SK-N-MC (cell line): ENCODE measurements around the gene NEIL1.
"Not testable (repeated sequence)": the region's sequence is repeated elsewhere in the genome, so short reads cannot be mapped to it uniquely, and the experiment has no call there.

Experiments used
- DNase-seq: peaks from one replicate; pipeline ENCODE4 v3.0.0-alpha.2; 2011; ENCODE audit warnings: low read depth, low spot score
- H3K27ac ChIP-seq: fragments of 200-600 bp; sonication (generic); 2 replicates; pipeline ENCODE4 v1.5.1; 2016; ENCODE audit warnings: mixed run types
- H3K36me3 ChIP-seq: fragments of 200-600 bp; sonication (generic); 2 replicates; pipeline ENCODE4 v1.6.1; 2017; ENCODE audit warnings: antibody characterized with exemption, low read length, mixed read lengths; ENCODE audit not compliant: insufficient read depth
- H3K4me3 ChIP-seq: fragments of 200-600 bp; sonication (generic); 2 replicates; pipeline ENCODE4 v1.5.1; 2016
- H3K9ac ChIP-seq: fragments of 200-600 bp; sonication (generic); 2 replicates; pipeline ENCODE4 v1.8.0; 2017; ENCODE audit warnings: mixed run types, mixed read lengths; ENCODE audit not compliant: insufficient read length
- H3K9me3 ChIP-seq: fragments of 200-600 bp; sonication (generic); 2 replicates; pipeline ENCODE4 v1.6.1; 2017; ENCODE audit warnings: low read depth, mild to moderate bottlenecking, antibody characterized with exemption, low read length, moderate library complexity, mixed read lengths
- EZH2 ChIP-seq: fragments of 200-600 bp; sonication (generic); IDR thresholded peaks from one replicate; pipeline ENCODE4 v1.6.1; 2017; ENCODE audit warnings: antibody characterized with exemption
- FOXP2 ChIP-seq: optimal IDR thresholded peaks from 2 replicates; pipeline ENCODE3; 2011; ENCODE audit warnings: mild to moderate bottlenecking, moderate library complexity; ENCODE audit not compliant: insufficient read depth; ENCODE audit errors: extremely low read length, control extremely low read depth
- POLR2AphosphoS5 ChIP-seq: IDR thresholded peaks from 2 replicates; pipeline ENCODE4 v1.6.1; 2012; ENCODE audit warnings: mild to moderate bottlenecking, low read depth, low read length, borderline replicate concordance

NEIL1 gene

DNA sequence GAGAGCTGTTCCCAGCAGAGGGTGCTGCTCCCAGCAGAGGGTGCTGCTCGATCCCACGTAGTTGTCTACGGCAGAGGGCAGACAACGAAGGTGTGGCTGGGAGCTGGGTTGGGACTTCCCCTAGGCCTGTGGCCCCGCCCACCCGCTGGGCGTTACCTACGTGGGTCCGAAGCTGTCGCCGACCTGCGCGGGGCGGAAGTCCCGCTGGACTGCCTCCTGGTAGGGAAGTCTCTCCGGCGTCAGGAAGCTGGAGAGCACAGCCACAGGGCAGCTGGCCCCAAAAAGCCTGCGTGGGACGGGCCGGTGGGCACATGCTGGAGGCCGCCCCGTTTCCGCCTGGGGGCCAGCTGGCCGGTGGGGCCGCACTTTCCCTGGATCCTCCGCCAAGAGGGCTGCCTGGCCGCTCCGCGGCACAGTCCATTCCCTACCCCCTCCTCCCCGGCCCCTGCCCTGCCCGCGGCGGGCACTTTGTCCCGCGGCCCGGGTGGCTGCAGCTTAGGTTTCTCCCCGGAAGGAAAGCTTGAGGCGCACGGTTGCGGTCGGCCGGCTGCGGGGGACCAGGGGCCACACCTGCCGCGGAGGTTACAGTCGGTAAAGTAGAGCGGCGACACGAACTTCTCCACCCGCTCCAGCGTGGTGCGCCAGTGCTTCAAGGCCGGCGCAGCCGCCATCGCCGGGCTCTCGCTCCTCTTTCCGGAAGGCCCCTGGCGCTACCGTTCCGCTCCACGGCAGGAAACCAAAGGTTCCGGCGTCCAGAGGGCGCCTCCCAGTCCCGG lies 21.3 kb downstream of the NEIL1 start, which contains the start of gene MAN2C1:
Gene MAN2C1, minus strand, starts transcription at position 695 of the 776 bp plus-strand sequence. Its CDS starts 24 bp downstream, at position 671.
- H3K9me3 ChIP-seq = no peaks in the 10 kb centered on the region
- peak; percentile 13 for TF ChIP-seq FOXP2
- TF ChIP-seq POLR2AphosphoS5 = peak; percentile 87
- TF ChIP-seq EZH2 = no peak
- H3K27ac ChIP-seq = peak within 1 kb of the TSS; percentile 93
- H3K4me3 ChIP-seq = peak within 1 kb of the TSS; percentile 99
- peak; percentile 66 for DNase-seq
- H3K36me3 ChIP-seq = peaks cover 45% of the 10 kb centered on the region
- H3K9ac ChIP-seq = peak within 1 kb of the TSS; percentile 97

GRCh38 chr15:75368689-75369239 lies 21.9 kb downstream of the NEIL1 start:
- DNase-seq = no peak
- Histone ChIP-seq H3K27ac (peak overlapping the region; percentile 93), H3K4me3 (peak overlapping the region; percentile 99)

DNA sequence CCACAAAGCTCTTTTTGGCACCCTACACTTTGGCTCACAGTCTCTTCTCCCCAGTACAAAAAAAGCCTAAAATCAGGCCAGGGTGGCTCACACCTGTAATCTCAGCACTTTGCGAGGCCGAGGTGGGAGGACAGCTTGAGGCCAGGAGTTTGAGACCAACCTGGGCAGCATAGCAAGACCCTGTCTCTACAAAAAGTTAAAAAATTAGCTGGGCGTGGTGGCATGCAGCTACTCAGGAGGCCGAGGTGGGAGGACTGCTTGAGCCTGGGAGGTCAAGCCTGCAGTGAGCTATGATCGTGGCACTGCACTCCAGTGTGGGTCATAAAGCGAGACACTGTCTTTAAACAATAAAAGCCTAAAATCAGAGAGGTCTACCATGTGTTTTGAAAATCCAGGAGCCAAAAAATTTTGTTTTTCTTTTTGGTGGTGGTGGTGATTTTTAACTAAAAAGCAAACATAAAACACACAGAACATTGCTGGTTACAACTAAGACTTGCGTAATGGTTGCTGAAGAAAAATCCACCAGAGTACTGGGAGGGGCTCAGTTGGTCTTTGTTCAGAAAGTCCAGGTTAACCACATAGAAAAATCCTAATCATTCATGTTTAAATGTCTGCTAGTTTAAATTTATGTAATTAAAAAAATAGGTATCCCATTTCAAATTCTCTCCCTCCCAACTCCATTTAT lies 23.2 kb downstream of the NEIL1 start:
- TF ChIP-seq FOXP2 (no peak), EZH2 (no peak), POLR2AphosphoS5 (no peak)
- H3K27ac ChIP-seq = 0 out of 2 replicates have a peak overlapping the region, but pooled peaks have one; percentile 19
- H3K9me3 ChIP-seq = no peaks in the 10 kb centered on the region
- DNase-seq = no peak
- peaks cover 54% of the 10 kb centered on the region for H3K36me3 ChIP-seq
- H3K4me3 ChIP-seq = no peak overlapping the region
- H3K9ac ChIP-seq = no peak overlapping the region

More at GRCh38 chr15:75368689-75369239, 21.9 kb downstream of the NEIL1 start:
- Histone ChIP-seq H3K9me3 (no peaks in the 10 kb centered on the region), H3K36me3 (peaks cover 46% of the 10 kb centered on the region), H3K9ac (peak overlapping the region; percentile 97)
- TF ChIP-seq FOXP2 = no peak
- TF ChIP-seq POLR2AphosphoS5 = 0 out of 2 replicates have a peak, but pooled peaks have one; percentile 2
- TF ChIP-seq EZH2 = no peak

DNA sequence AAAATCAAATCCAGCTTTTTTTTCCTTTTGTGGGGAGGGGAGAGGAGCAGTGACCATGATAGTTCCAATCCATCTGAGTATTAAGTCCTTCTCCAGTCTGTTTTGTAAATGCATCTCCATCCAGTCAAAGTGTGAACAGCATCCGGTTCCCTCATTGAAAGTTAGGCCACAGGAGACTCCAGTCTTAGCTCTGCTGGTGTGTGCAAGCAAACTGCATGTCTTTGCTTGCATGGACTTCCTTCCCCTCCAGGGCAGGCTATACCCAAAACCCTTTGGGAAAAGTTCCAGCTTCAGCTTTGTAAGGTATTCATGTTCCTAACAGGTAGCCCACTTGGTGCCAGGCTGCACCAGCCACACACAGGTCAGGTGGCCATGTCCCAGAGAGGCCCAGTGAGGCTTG lies 24.6 kb downstream of the NEIL1 start:
- Histone ChIP-seq H3K9me3 (no peaks in the 10 kb centered on the region), H3K9ac (no peak overlapping the region), H3K4me3 (no peak overlapping the region), H3K27ac (no peak overlapping the region; the same call in 1 of the 2 replicates), H3K36me3 (peaks cover 59% of the 10 kb centered on the region)
- no peak for TF ChIP-seq FOXP2
- TF ChIP-seq EZH2 = no peak
- TF ChIP-seq POLR2AphosphoS5 = no peak
- DNase-seq = no peak

- Histone ChIP-seq H3K4me3 (no peak overlapping the region), H3K27ac (no peak overlapping the region), H3K9me3 (no peaks in the 10 kb centered on the region), H3K9ac (no peak overlapping the region), H3K36me3 (peaks cover 59% of the 10 kb centered on the region)
- TF ChIP-seq POLR2AphosphoS5 = no peak
- TF ChIP-seq FOXP2 = no peak
- no peak for TF ChIP-seq EZH2
- DNase-seq = no peak
Observed at GRCh38 chr15:75371901-75372688, 25.3 kb downstream of the NEIL1 start.

DNA sequence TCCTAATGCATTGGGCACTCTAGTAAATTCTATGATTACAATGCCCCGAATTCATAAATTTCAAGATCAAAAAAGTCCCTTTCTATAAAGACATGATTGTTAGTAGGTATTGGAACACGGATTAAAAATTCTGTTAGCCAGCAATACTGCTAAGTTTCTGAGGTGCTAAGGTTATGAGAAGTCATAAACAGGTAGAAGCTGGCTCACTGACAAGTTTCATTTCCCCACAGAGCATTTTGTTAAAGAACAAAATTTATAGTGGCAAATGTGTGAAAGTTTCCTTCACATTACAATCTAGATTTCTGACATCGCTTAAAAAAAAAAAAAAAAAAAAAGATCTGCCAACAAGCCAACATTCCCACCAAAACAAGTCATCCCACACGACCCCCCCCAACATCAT lies 33.9 kb downstream of the NEIL1 start:
- Histone ChIP-seq H3K4me3 (no peak overlapping the region), H3K9ac (no peak overlapping the region), H3K27ac (no peak overlapping the region), H3K36me3 (peaks cover 84% of the 10 kb centered on the region), H3K9me3 (no peaks in the 10 kb centered on the region)
- TF ChIP-seq POLR2AphosphoS5 (no peak), EZH2 (no peak), FOXP2 (no peak)
- no peak for DNase-seq

- not testable (repeated sequence) for H3K4me3 ChIP-seq, H3K9ac ChIP-seq, H3K27ac ChIP-seq, H3K9me3 ChIP-seq, DNase-seq
- H3K36me3 ChIP-seq = peaks cover 94% of the 10 kb centered on the region
Observed at GRCh38 chr15:75383986-75384385, 37.1 kb downstream of the NEIL1 start.

DNA sequence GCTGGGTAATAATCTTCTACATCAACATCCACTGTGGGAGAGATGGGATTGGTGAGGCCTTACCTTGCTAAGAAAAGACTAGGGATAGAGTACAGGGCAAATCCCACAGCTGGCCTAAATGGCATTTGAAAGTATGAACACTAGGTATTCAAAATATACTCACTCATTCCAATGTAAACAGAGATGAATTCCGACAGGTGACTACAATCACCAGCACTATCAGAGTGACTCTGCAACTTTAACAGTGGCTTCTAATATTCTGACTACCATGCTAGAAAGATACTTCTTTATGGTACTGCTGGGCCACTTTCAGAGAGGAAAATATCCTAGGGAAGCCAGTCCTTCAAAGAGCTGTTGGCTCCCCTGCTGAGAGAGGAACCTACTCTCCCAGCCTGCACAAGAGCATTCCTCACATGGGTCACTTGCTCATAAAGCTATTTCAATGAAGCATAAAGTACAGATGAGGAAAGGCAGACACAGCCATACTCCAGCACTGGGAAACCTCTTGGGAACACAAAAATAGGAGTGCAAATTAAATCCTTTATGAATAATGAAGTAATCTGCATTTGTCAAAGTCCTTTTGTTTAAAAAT lies 43.0 kb downstream of the NEIL1 start:
- Histone ChIP-seq H3K27ac (no peak overlapping the region; the same call in 1 of the 2 replicates), H3K9me3 (no peaks in the 10 kb centered on the region), H3K9ac (no peak overlapping the region), H3K4me3 (no peak overlapping the region), H3K36me3 (peaks cover 99% of the 10 kb centered on the region)
- TF ChIP-seq POLR2AphosphoS5 = no peak
- no peak for TF ChIP-seq EZH2
- TF ChIP-seq FOXP2 = no peak
- no peak for DNase-seq
